DMS79 (cell line): Measurements from ENCODE around the gene ZSWIM2.
"Not testable (repeated sequence)": the region's sequence is repeated elsewhere in the genome, so short reads cannot be mapped to it uniquely, and the experiment has no call there.

ENCODE experiments used
- DNase-seq: peaks from one replicate; lab custom pipeline; 2025; lab: John Stamatoyannopoulos, UW

ZSWIM2 gene

GRCh38 chr2:186848873-186849578, at the start of gene ZSWIM2:
TSS of gene ZSWIM2 (minus strand) at chr2:186849170. CDS start at chr2:186849130, 40 bp downstream.
- peak; percentile 32 for DNase-seq

GRCh38 chr2:186896220-186896619, 47.2 kb upstream of the ZSWIM2 start:
- DNase-seq, result not testable (repeated sequence)

GRCh38 chr2:186895451-186895850, 46.5 kb upstream of the ZSWIM2 start:
- no peak for DNase-seq

GRCh38 chr2:186894478-186894877, 45.5 kb upstream of the ZSWIM2 start:
- no peak for DNase-seq

- DNase-seq, result no peak
These were observed 43.9 kb upstream of the ZSWIM2 start for GRCh38 chr2:186892821-186893220.

GRCh38 chr2:186891185-186891621, 42.2 kb upstream of the ZSWIM2 start:
- no peak for DNase-seq

GRCh38 chr2:186889101-186889879, 40.3 kb upstream of the ZSWIM2 start:
- DNase-seq, result no peak

- DNase-seq, result no peak
These were observed 38.4 kb upstream of the ZSWIM2 start for GRCh38 chr2:186887107-186888090.

GRCh38 chr2:186884587-186884986, 35.6 kb upstream of the ZSWIM2 start:
- DNase-seq, result no peak

GRCh38 chr2:186883666-186884065, 34.7 kb upstream of the ZSWIM2 start:
- no peak for DNase-seq

GRCh38 chr2:186882511-186883071, 33.6 kb upstream of the ZSWIM2 start:
- no peak for DNase-seq

GRCh38 chr2:186881660-186882059, 32.7 kb upstream of the ZSWIM2 start:
- no peak for DNase-seq

- no peak for DNase-seq
These were observed 30.3 kb upstream of the ZSWIM2 start for GRCh38 chr2:186879312-186879711.

- DNase-seq, result no peak
These were observed 25.7 kb upstream of the ZSWIM2 start for GRCh38 chr2:186874713-186875112.

GRCh38 chr2:186871881-186872280, 22.9 kb upstream of the ZSWIM2 start:
- DNase-seq, result no peak

GRCh38 chr2:186868344-186868743, 19.4 kb upstream of the ZSWIM2 start:
- DNase-seq, result no peak

GRCh38 chr2:186862869-186863709, 14.1 kb upstream of the ZSWIM2 start:
- no peak for DNase-seq

GRCh38 chr2:186855216-186855615, 6.2 kb upstream of the ZSWIM2 start:
- no peak for DNase-seq

GRCh38 chr2:186853951-186854350, 5.0 kb upstream of the ZSWIM2 start:
- no peak for DNase-seq

GRCh38 chr2:186852508-186852907, 3.5 kb upstream of the ZSWIM2 start:
- no peak for DNase-seq

- DNase-seq, result no peak
These were observed 6.6 kb downstream of the ZSWIM2 start for GRCh38 chr2:186842373-186842772.
